ENCODE measurements around the gene VPS11. TPM values are rescaled to one million over a fixed set of nuclear protein-coding genes. Genes with fewer than 3 reads are reported as not detected.

VPS11 gene
- total and polyA plus RNA-seq, 2 experiments from 2014 or later = 22.1 to 22.3 TPM

- Histone ChIP-seq H3K27me3 (no peaks in the 10 kb centered on the region), H3K9me3 (ENCODE audit: low read depth) (no peaks in the 10 kb centered on the region), H3K4me3 (peak within 1 kb of the TSS; percentile 82), H3K4me1 (ENCODE audit: low read depth) (peaks cover 6% of the 10 kb centered on the region), H3K36me3 (peaks cover 16% of the 10 kb centered on the region), H3K27ac (peak within 1 kb of the TSS; percentile 92)
- peak; percentile 93 to 96 for DNase-seq (ENCODE audit: low read depth in 1 of 2, low spot score in 1 of 2)
- TF ChIP-seq, protein P1, sequence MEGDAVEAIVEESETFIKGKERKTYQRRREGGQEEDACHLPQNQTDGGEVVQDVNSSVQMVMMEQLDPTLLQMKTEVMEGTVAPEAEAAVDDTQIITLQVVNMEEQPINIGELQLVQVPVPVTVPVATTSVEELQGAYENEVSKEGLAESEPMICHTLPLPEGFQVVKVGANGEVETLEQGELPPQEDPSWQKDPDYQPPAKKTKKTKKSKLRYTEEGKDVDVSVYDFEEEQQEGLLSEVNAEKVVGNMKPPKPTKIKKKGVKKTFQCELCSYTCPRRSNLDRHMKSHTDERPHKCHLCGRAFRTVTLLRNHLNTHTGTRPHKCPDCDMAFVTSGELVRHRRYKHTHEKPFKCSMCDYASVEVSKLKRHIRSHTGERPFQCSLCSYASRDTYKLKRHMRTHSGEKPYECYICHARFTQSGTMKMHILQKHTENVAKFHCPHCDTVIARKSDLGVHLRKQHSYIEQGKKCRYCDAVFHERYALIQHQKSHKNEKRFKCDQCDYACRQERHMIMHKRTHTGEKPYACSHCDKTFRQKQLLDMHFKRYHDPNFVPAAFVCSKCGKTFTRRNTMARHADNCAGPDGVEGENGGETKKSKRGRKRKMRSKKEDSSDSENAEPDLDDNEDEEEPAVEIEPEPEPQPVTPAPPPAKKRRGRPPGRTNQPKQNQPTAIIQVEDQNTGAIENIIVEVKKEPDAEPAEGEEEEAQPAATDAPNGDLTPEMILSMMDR (IDR thresholded peaks at IDR 0.05; ENCODE audit: low read depth, low read length) = no peak
These were observed 17.2 kb downstream of the VPS11 start, which contains the start of gene HMBS for GRCh38 chr11:119084663-119085436. TSS of gene HMBS (plus strand) at chr11:119084881. CDS start at chr11:119085034, 153 bp downstream.

DNA sequence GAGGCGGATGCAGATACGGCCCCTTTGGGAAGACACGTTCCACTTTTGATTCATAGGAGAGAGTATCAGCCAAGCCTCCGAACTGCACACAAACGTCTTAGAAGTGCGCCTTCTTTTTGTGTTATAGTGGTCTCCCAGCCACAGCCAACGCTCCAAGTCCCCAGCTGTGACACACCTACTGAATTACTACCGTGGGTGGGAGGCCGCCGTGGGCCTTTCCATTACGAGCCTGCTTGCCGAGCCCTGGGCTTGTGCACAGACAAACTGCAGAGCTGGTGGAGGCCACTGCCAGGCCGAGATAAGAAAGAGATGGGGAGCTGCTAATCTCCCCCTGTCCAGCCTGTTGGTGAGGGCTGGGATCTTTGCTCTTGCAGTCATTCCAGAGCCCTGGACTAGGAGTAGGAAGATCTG is 17.8 kb downstream of the VPS11 start:
- peak overlapping the region; percentile 82 for H3K4me3 ChIP-seq
- H3K9me3 ChIP-seq (ENCODE audit: low read depth) = no peaks in the 10 kb centered on the region
- no peaks in the 10 kb centered on the region for H3K27me3 ChIP-seq
- no peak for DNase-seq (ENCODE audit: low read depth in 1 of 2, low spot score in 1 of 2)
- peaks cover 13% of the 10 kb centered on the region for H3K36me3 ChIP-seq
- TF ChIP-seq, protein P1 (IDR thresholded peaks at IDR 0.05; ENCODE audit: low read depth, low read length) = no peak
- H3K4me1 ChIP-seq (ENCODE audit: low read depth) = peaks cover 6% of the 10 kb centered on the region
- H3K27ac ChIP-seq = peak overlapping the region; percentile 75

DNA sequence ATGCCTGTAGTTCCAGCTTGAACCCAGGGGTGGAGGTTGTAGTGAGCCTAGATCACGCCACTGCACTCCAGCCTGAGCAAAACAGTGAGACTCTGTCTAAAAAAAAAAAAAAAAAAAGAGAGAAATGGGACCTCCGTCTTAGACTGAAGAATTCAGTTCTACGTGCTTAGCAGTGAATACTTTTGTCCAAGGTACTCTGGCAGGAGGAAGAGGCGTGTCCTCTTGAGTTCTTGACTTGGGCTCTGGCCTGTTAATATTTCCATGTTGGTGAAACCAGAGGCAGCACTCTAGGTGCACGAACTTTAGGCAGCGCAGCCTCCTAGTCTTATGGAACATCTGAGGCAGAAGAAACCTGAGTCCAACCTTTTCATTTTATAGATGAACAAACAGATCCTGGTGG is 19.5 kb downstream of the VPS11 start:
- H3K27ac ChIP-seq = no peak overlapping the region
- H3K4me1 ChIP-seq (ENCODE audit: low read depth) = peaks cover 6% of the 10 kb centered on the region
- DNase-seq (ENCODE audit: low read depth in 1 of 2, low spot score in 1 of 2) = no peak
- H3K9me3 ChIP-seq (ENCODE audit: low read depth) = no peaks in the 10 kb centered on the region
- no peaks in the 10 kb centered on the region for H3K27me3 ChIP-seq
- no peak overlapping the region for H3K4me3 ChIP-seq
- TF ChIP-seq, protein P1 (IDR thresholded peaks at IDR 0.05; ENCODE audit: low read depth, low read length) = no peak
- H3K36me3 ChIP-seq = peaks cover 9% of the 10 kb centered on the region

DNA sequence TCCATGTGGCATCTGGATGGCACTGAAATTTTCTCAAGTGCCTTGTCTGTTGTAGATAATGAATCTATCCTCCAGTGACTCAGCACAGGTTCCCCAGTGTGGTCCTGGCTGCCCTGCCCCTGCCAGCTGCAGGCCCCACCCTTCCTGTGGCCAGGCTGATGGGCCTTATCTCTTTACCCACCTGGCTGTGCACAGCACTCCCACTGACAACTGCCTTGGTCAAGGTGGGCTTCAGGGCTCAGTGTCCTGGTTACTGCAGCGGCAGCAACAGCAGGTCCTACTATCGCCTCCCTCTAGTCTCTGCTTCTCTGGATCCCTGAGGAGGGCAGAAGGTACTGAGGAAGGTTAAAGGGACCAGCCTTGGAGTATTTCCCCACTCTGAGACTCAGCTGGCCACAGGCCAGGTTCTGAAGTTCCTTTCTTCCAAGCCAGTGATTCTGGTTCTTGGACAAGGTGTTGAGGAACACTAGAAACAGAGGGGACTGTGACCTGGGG is 20.2 kb downstream of the VPS11 start:
- DNase-seq (ENCODE audit: low read depth in 1 of 2, low spot score in 1 of 2) = no peak
- H3K27me3 ChIP-seq = no peaks in the 10 kb centered on the region
- no peak overlapping the region for H3K27ac ChIP-seq
- H3K4me1 ChIP-seq (ENCODE audit: low read depth) = peaks cover 7% of the 10 kb centered on the region
- TF ChIP-seq, protein P1 (IDR thresholded peaks at IDR 0.05; ENCODE audit: low read depth, low read length) = no peak
- H3K36me3 ChIP-seq = peaks cover 9% of the 10 kb centered on the region
- no peaks in the 10 kb centered on the region for H3K9me3 ChIP-seq (ENCODE audit: low read depth)
- no peak overlapping the region for H3K4me3 ChIP-seq

DNA sequence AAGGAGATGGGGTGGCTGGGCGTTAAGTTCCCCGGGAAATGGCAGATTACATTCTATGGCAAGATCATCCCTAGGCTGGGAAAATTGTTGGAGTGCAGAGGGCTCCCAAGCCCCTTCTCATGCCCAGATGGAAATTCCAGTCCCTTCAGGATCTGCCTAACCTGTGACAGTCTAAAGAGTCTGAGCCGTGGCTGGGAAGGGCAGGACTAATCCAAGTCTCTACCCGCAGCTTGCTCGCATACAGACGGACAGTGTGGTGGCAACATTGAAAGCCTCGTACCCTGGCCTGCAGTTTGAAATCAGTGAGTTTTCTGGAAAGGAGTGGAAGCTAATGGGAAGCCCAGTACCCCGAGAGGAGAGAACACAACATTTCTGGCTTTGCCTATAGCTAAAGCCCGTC is 20.8 kb downstream of the VPS11 start:
- Histone ChIP-seq H3K4me1 (ENCODE audit: low read depth) (peaks cover 13% of the 10 kb centered on the region), H3K27ac (no peak overlapping the region), H3K9me3 (ENCODE audit: low read depth) (no peaks in the 10 kb centered on the region), H3K4me3 (no peak overlapping the region), H3K36me3 (peaks cover 13% of the 10 kb centered on the region), H3K27me3 (no peaks in the 10 kb centered on the region)
- DNase-seq (ENCODE audit: low read depth in 1 of 2, low spot score in 1 of 2) = no peak
- TF ChIP-seq, protein P1 (IDR thresholded peaks at IDR 0.05; ENCODE audit: low read depth, low read length) = no peak
